Measurements from ENCODE around the gene MGLL.
"Not testable (repeated sequence)": the region's sequence is repeated elsewhere in the genome, so short reads cannot be mapped to it uniquely, and the experiment has no call there.

Gene MGLL

GRCh38 chr3:127671523-127672428 is 150.5 kb downstream of the MGLL start:
- no peak for DNase-seq

GRCh38 chr3:127670761-127671522 is 151.4 kb downstream of the MGLL start:
- DNase-seq, result no peak

- no peak for DNase-seq
Measured at GRCh38 chr3:127670229-127670559, 152.1 kb downstream of the MGLL start.

- no peak for DNase-seq
Measured at GRCh38 chr3:127669541-127670228, 152.6 kb downstream of the MGLL start.

- DNase-seq, result no peak
Measured at GRCh38 chr3:127668906-127669305, 153.4 kb downstream of the MGLL start.

GRCh38 chr3:127667119-127667681 is 155.1 kb downstream of the MGLL start:
- no peak for DNase-seq

GRCh38 chr3:127666676-127667075 is 155.6 kb downstream of the MGLL start:
- no peak for DNase-seq

- no peak for DNase-seq
Measured at GRCh38 chr3:127665586-127665985, 156.7 kb downstream of the MGLL start.

GRCh38 chr3:127665165-127665564 is 157.2 kb downstream of the MGLL start:
- DNase-seq, result no peak

- no peak for DNase-seq
Measured at GRCh38 chr3:127663151-127663550, 159.2 kb downstream of the MGLL start.

- DNase-seq, result no peak
Measured at GRCh38 chr3:127662001-127662469, 160.3 kb downstream of the MGLL start.

GRCh38 chr3:127661600-127661999 is 160.7 kb downstream of the MGLL start:
- no peak for DNase-seq

GRCh38 chr3:127660621-127661251 is 161.6 kb downstream of the MGLL start:
- no peak for DNase-seq

- peak; percentile 12 for DNase-seq
Measured at GRCh38 chr3:127658234-127658633, 164.1 kb downstream of the MGLL start.

- no peak for DNase-seq
Measured at GRCh38 chr3:127656906-127657305, 165.4 kb downstream of the MGLL start.

GRCh38 chr3:127655641-127656040 is 166.7 kb downstream of the MGLL start:
- peak; percentile 46 for DNase-seq

- DNase-seq, result not testable (repeated sequence)
Measured at GRCh38 chr3:127654993-127655392, 167.3 kb downstream of the MGLL start.

- no peak for DNase-seq
Measured at GRCh38 chr3:127654374-127654773, 167.9 kb downstream of the MGLL start.

GRCh38 chr3:127652246-127652995 is 169.9 kb downstream of the MGLL start:
- DNase-seq, result peak; percentile 58

- DNase-seq, result no peak
Measured at GRCh38 chr3:127651516-127652172, 170.7 kb downstream of the MGLL start.

- no peak for DNase-seq
Measured at GRCh38 chr3:127650236-127650635, 172.1 kb downstream of the MGLL start.

Measured in fibroblast of skin of abdomen (primary cell).